HG03575 (cell line): ENCODE results near the gene PRR5L.
"Not testable (repeated sequence)": the region's sequence is repeated elsewhere in the genome, so short reads cannot be mapped to it uniquely, and the experiment has no call there.

Experiments used
- ATAC-seq: cut with Tn5 transposase; IDR thresholded peaks from one replicate; pipeline ENCODE4 v1.9.1; 2021; ENCODE audit not compliant: unreplicated experiment, insufficient number of reproducible peaks, low FRiP score; ENCODE audit errors: extremely low read depth

Gene PRR5L

GRCh38 chr11:36316049-36316448 lies 20.0 kb downstream of the PRR5L start:
- ATAC-seq = no peak

- ATAC-seq = no peak
These were observed 21.9 kb downstream of the PRR5L start for GRCh38 chr11:36317992-36318391.

GRCh38 chr11:36324956-36325355 lies 28.9 kb downstream of the PRR5L start:
- not testable (repeated sequence) for ATAC-seq

GRCh38 chr11:36325403-36325802 lies 29.3 kb downstream of the PRR5L start:
- not testable (repeated sequence) for ATAC-seq

- ATAC-seq = no peak
These were observed 30.7 kb downstream of the PRR5L start for GRCh38 chr11:36326524-36327419.

- no peak for ATAC-seq
These were observed 33.0 kb downstream of the PRR5L start for GRCh38 chr11:36328966-36329673.

- ATAC-seq = no peak
These were observed 34.3 kb downstream of the PRR5L start for GRCh38 chr11:36330411-36330810.

GRCh38 chr11:36333468-36333867 lies 37.4 kb downstream of the PRR5L start:
- no peak for ATAC-seq

GRCh38 chr11:36333897-36334296 lies 37.8 kb downstream of the PRR5L start:
- no peak for ATAC-seq

- ATAC-seq = no peak
These were observed 43.8 kb downstream of the PRR5L start for GRCh38 chr11:36339888-36340287.

- ATAC-seq = no peak
These were observed 44.8 kb downstream of the PRR5L start for GRCh38 chr11:36340897-36341296.

- no peak for ATAC-seq
These were observed 45.8 kb downstream of the PRR5L start for GRCh38 chr11:36341915-36342314.

- ATAC-seq = no peak
These were observed 46.2 kb downstream of the PRR5L start for GRCh38 chr11:36342327-36342726.

- ATAC-seq = no peak
These were observed 47.3 kb downstream of the PRR5L start for GRCh38 chr11:36343436-36343835.

GRCh38 chr11:36345084-36345511 lies 49.0 kb downstream of the PRR5L start:
- no peak for ATAC-seq

- ATAC-seq = no peak
These were observed 49.5 kb downstream of the PRR5L start for GRCh38 chr11:36345535-36346141.

GRCh38 chr11:36346562-36347383 lies 50.7 kb downstream of the PRR5L start:
- ATAC-seq = no peak

- ATAC-seq = no peak
These were observed 51.4 kb downstream of the PRR5L start for GRCh38 chr11:36347384-36347906.
